IPS-15b (cell line): Measurements from ENCODE around the gene BRD1.
A peak's percentile ranks its signal among the peaks of the same experiment; 100 is the strongest.

Experiments used
- H3K27me3 ChIP-seq: one replicate; pipeline ENCODE4 v1.6.1; 2013; ENCODE audit warnings: low read length; ENCODE audit not compliant: control insufficient read depth, insufficient read depth
- H3K36me3 ChIP-seq: one replicate; pipeline ENCODE4 v1.6.1; 2013; ENCODE audit warnings: low read length; ENCODE audit not compliant: control insufficient read depth, insufficient read depth
- H3K4me1 ChIP-seq: one replicate; pipeline ENCODE4 v1.6.1; 2013; ENCODE audit warnings: mild to moderate bottlenecking, low read length; ENCODE audit not compliant: control insufficient read depth, insufficient read depth
- H3K4me3 ChIP-seq: one replicate; pipeline ENCODE4 v1.5.1; 2013; ENCODE audit warnings: low read depth, low read length
- H3K9ac ChIP-seq: one replicate; pipeline ENCODE4 v1.6.1; 2013; ENCODE audit warnings: low read depth, mild to moderate bottlenecking, low read length
- H3K9me3 ChIP-seq: one replicate; pipeline ENCODE4 v1.6.1; 2013; ENCODE audit warnings: mild to moderate bottlenecking, low read length; ENCODE audit not compliant: control insufficient read depth, insufficient read depth

Gene BRD1

DNA sequence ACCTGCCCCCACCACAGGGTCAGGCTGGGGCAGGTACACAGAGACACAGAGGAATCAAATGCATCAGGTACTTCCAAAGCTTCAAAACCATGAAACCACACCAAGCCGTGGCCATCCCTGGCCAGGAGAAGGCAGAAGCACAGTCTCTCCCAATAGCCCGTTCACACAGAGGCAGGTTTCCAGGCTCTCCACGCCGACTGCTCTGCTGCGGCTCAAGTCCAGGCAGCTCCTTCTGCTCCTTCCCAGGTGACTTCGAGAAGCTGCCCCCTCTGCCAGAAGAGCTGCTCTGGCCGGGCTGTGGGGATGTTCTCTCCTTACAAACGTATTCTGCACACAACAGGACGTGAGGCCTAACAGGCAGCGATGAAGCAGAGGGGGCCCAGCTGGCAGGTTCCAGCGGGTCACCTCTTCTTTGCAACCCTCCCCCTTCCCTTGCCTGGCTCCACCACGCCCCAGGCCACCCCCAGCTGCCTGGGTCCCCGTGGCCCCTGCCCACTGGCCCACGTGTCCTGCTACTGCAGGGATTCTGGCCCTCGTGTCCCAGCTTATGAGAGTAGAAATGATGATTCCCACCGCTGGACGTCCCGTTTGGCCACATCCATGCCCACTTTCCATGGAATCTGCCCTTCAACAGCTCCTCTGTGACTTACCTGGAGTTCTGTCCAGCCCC lies 26.1 kb downstream of the BRD1 start:
- Histone ChIP-seq H3K4me3 (no peak overlapping the region), H3K36me3 (peaks cover 26% of the 10 kb centered on the region), H3K4me1 (no peaks in the 10 kb centered on the region), H3K9ac (peak overlapping the region; percentile 47), H3K9me3 (no peaks in the 10 kb centered on the region), H3K27me3 (no peaks in the 10 kb centered on the region)

DNA sequence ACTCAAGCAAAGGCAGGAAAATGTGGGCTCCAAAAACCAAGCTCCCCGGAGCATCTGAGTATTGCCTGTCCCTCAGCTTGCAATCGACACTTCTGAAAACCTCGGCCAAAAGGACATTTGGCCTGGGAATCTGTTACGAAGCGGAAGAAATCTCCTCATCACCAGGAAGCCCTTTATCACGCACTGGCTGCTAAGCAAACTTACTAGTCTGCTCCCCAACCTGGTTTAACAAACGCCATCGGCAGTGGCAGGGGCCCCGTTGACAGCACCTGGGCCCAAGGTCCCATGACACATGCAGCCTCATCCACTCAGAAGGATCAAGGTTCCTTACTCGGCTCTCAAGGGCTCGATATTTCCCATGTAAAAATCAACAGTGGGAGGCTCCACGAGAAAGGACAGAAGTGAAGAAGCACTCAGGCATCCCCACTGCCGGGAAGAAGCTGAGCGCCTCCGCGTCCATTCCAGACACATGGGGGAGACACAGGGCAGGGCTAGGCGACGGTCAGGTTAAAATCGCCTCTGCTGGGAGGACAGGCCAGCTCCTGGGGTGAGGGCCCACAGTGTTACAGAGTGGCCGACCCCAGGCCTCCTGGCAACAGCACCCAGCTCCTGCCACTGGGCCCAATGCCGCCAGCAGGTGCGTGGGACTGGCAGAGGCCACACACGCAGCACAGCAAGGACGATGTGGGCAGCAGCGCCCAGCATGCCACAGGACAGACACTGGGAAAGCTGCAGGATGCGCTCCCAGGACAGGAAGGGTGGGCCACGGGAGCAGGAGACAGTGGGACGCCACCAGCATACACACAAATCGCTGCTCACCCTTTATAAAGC lies 27.1 kb downstream of the BRD1 start:
- Histone ChIP-seq H3K27me3 (no peaks in the 10 kb centered on the region), H3K4me3 (no peak overlapping the region), H3K36me3 (peaks cover 30% of the 10 kb centered on the region), H3K9me3 (no peaks in the 10 kb centered on the region), H3K9ac (peak overlapping the region; percentile 47), H3K4me1 (no peaks in the 10 kb centered on the region)

DNA sequence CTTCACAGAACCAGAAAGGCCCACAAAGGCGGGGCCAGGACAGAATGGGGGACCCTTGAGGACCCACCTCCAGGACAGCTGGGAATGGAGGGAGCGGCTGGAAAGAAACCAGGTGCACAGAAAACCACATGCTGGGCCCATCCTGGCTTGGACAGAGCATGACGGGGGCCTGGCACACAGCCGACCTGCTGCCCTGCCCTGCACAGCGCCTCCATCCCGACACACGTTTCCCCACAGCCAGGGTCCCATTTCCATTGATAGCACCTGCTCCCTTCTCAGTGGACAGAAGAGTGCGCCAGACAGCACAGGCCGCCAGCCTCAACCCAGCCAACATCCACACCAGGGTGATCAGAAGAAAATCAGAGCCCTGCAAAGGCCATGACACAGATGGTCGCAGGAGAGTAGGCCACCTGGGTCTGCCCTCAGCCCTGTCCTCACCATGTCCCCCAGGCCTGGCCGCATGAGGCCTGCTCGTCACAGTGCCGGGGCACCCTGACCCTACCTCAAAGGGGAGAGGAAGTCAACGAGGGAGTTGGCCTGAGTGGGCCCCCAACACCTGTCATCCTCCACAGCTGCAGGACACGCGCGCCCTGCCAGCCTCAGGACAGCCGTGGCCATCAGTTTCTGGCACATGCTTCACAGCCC lies 28.1 kb downstream of the BRD1 start:
- Histone ChIP-seq H3K27me3 (no peaks in the 10 kb centered on the region), H3K36me3 (peaks cover 36% of the 10 kb centered on the region), H3K9ac (no peak overlapping the region), H3K4me3 (no peak overlapping the region), H3K4me1 (no peaks in the 10 kb centered on the region), H3K9me3 (no peaks in the 10 kb centered on the region)

- H3K36me3 ChIP-seq, result peaks cover 45% of the 10 kb centered on the region
Observed at GRCh38 chr22:49798486-49799151, 29.1 kb downstream of the BRD1 start.

GRCh38 chr22:49797706-49798105 lies 30.0 kb downstream of the BRD1 start:
- Histone ChIP-seq H3K4me1 (no peaks in the 10 kb centered on the region), H3K27me3 (no peaks in the 10 kb centered on the region), H3K36me3 (peaks cover 52% of the 10 kb centered on the region), H3K9me3 (no peaks in the 10 kb centered on the region), H3K9ac (no peak overlapping the region), H3K4me3 (no peak overlapping the region)

More at GRCh38 chr22:49798486-49799151, 29.1 kb downstream of the BRD1 start:
- no peak overlapping the region for H3K4me3 ChIP-seq
- no peaks in the 10 kb centered on the region for H3K27me3 ChIP-seq
- H3K9me3 ChIP-seq, result no peaks in the 10 kb centered on the region
- no peaks in the 10 kb centered on the region for H3K4me1 ChIP-seq
- no peak overlapping the region for H3K9ac ChIP-seq

DNA sequence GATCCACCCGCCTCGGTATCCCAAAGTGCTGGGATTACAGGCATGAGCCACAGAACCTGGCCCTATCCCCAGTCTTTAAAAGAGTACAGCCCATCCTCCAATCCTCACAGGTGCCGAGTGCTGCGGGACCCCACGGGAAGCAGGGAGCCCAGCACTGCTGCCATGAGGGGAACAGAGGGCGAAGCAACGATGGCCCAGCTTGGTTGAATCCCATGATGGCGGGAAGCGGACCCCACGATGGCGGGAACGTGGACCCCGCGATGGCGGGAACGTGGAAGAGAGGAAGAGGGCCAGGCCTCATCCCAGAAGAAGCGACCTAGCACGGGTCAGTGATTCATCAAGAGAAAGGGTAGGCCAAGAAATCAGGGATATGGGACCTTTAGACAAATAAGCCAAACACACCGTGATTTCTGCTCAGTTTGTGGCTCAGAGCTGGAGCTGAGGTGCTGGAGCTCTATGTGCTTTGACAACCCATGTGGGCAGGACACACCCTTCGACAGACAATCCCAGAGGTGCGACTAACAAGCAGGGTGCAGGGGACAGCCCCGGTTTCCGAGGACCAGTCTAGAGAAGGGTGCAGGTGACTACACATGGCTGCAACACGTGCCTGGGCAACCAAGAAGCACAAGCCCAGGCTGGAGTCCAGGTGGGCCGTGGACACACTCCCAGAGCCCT lies 30.9 kb downstream of the BRD1 start:
- Histone ChIP-seq H3K9me3 (no peaks in the 10 kb centered on the region), H3K9ac (no peak overlapping the region), H3K4me3 (no peak overlapping the region), H3K27me3 (no peaks in the 10 kb centered on the region), H3K36me3 (peaks cover 58% of the 10 kb centered on the region), H3K4me1 (no peaks in the 10 kb centered on the region)

DNA sequence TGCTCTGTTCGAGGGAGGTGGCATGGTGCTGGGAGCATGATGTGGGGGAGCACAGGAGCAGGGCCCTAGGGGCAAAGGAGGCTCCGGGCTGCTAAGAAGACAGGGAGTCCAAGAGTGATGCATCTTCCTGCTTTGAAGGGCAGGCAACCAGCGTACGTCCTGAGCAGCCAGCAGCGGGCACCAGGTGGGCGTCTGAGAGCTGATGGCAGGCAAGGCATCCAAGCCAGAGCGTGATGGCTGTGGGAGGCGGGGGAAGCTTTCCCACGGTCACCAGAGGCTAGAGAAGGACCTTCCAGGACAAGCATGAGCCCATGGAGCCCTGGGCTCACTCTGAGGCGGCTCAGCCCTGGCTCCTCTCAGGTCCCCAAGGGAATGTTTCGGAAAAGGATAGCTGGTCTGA lies 32.2 kb downstream of the BRD1 start:
- no peaks in the 10 kb centered on the region for H3K27me3 ChIP-seq
- H3K9ac ChIP-seq, result no peak overlapping the region
- peaks cover 58% of the 10 kb centered on the region for H3K36me3 ChIP-seq
- no peaks in the 10 kb centered on the region for H3K4me1 ChIP-seq
- no peaks in the 10 kb centered on the region for H3K9me3 ChIP-seq
- H3K4me3 ChIP-seq, result no peak overlapping the region

GRCh38 chr22:49793871-49794270 lies 33.8 kb downstream of the BRD1 start:
- H3K36me3 ChIP-seq, result peaks cover 62% of the 10 kb centered on the region
- no peaks in the 10 kb centered on the region for H3K27me3 ChIP-seq
- H3K4me3 ChIP-seq, result no peak overlapping the region
- H3K4me1 ChIP-seq, result no peaks in the 10 kb centered on the region
- H3K9me3 ChIP-seq, result no peaks in the 10 kb centered on the region
- H3K9ac ChIP-seq, result no peak overlapping the region

DNA sequence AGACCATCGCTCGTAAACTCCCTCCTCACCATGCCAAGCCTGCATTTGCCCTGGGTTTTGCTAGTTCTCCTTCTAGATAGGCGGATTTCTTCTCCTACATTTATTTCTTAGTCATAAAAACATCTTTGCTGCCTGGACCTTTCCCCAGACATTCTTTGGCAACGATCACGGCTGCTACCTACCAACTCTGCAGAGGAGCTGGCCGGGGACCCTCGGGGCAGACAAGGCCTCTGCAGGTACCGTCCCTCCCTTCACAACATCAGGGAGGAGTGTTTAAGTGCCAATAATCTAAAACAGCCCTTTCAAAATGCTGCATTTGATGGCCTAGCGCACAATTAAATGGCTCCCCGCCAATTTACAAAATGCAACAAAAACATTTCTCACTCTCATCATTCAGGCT lies 34.4 kb downstream of the BRD1 start:
- Histone ChIP-seq H3K4me3 (no peak overlapping the region), H3K36me3 (peaks cover 56% of the 10 kb centered on the region), H3K9me3 (no peaks in the 10 kb centered on the region), H3K4me1 (no peaks in the 10 kb centered on the region), H3K27me3 (no peaks in the 10 kb centered on the region), H3K9ac (no peak overlapping the region)

GRCh38 chr22:49792107-49792506 lies 35.6 kb downstream of the BRD1 start:
- Histone ChIP-seq H3K27me3 (no peaks in the 10 kb centered on the region), H3K4me3 (no peak overlapping the region), H3K4me1 (no peaks in the 10 kb centered on the region), H3K9me3 (no peaks in the 10 kb centered on the region), H3K9ac (no peak overlapping the region), H3K36me3 (peaks cover 50% of the 10 kb centered on the region)

DNA sequence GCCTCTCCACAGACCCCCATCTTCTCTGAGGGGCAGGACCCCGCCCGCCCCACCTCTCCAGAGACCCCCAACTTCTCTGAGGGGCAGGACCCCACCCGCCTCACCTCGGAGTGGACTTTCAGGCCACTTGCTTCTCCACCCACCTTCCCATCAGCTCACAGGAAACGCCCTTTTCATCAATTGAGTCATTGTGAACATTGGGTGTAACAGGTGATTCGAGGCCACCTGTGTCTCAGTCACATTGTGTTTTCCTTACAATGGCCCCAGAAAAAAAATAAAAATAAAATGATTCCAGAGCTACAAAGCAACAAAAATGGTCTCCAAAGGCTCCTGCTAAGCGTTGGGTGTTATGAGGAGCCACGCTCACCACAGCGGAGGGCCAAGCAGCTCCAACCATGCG lies 36.0 kb downstream of the BRD1 start:
- Histone ChIP-seq H3K4me1 (no peaks in the 10 kb centered on the region), H3K9ac (no peak overlapping the region), H3K36me3 (peaks cover 49% of the 10 kb centered on the region), H3K27me3 (no peaks in the 10 kb centered on the region), H3K9me3 (no peaks in the 10 kb centered on the region), H3K4me3 (no peak overlapping the region)
